ENCODE data around the gene SCNN1A. TPM values are rescaled to one million over a fixed set of nuclear protein-coding genes. Genes with fewer than 3 reads are reported as not detected.
A peak's percentile ranks its signal among the peaks of the same experiment; 100 is the strongest.

SCNN1A gene
- total and polyA plus RNA-seq, 2 donors from 2014 or later: 225 to 452 TPM

GRCh38 chr12:6333029-6333428 lies 42.3 kb downstream of the SCNN1A start:
- Histone ChIP-seq H3K36me3 (ENCODE audit: control insufficient read depth in 2 of 3, insufficient read depth in 3 of 3, low read length in 3 of 3) (peaks cover 12 to 58% (median 36%) of the 10 kb centered on the region in 3 donors), H3K4me3 (ENCODE audit: low read length in 3 of 3) (no peak overlapping the region), H3K9ac (ENCODE audit: low read length in 3 of 3) (no peak overlapping the region), H3K27ac (ENCODE audit: low read depth in 2 of 2, low read length in 2 of 2) (peak overlapping the region; percentile 9 to 12), H3K27me3 (ENCODE audit: control insufficient read depth, insufficient read depth, low read length) (no peaks in the 10 kb centered on the region), H3K9me3 (ENCODE audit: control insufficient read depth in 2 of 3, insufficient read depth in 1 of 3, low read length in 3 of 3) (no peaks in the 10 kb centered on the region), H3K4me1 (ENCODE audit: control insufficient read depth in 2 of 3, insufficient read depth in 2 of 3, low read depth in 1 of 3, low read length in 3 of 3) (peaks cover 2 to 53% (median 38%) of the 10 kb centered on the region in 3 donors)
- TF ChIP-seq CTCF (IDR thresholded peaks at IDR 0.05; ENCODE audit: borderline replicate concordance, extremely low read depth, insufficient read depth): no peak
- intact Hi-C loops (cut with DNase I): loop anchor here (10.0 kb wide), 1 partner anchor 122 kb away; the partner anchor contains the start of gene TAPBPL
- FAIRE-seq (no peak), DNase-seq (peak in 1 of 5 donors; percentile 68)

GRCh38 chr12:6332459-6332858 lies 42.9 kb downstream of the SCNN1A start:
- Histone ChIP-seq H3K27me3 (ENCODE audit: control insufficient read depth, insufficient read depth, low read length) (no peaks in the 10 kb centered on the region), H3K27ac (ENCODE audit: low read depth in 2 of 2, low read length in 2 of 2) (peak overlapping the region; percentile 9 to 12), H3K9me3 (ENCODE audit: control insufficient read depth in 2 of 3, insufficient read depth in 1 of 3, low read length in 3 of 3) (no peaks in the 10 kb centered on the region), H3K4me1 (ENCODE audit: control insufficient read depth in 2 of 3, insufficient read depth in 2 of 3, low read depth in 1 of 3, low read length in 3 of 3) (peaks cover 1 to 52% (median 32%) of the 10 kb centered on the region in 3 donors), H3K9ac (ENCODE audit: low read length in 3 of 3) (no peak overlapping the region), H3K4me3 (ENCODE audit: low read length in 3 of 3) (no peak overlapping the region), H3K36me3 (ENCODE audit: control insufficient read depth in 2 of 3, insufficient read depth in 3 of 3, low read length in 3 of 3) (peaks cover 12 to 62% (median 36%) of the 10 kb centered on the region in 3 donors)
- no peak for FAIRE-seq
- intact Hi-C loops (cut with DNase I): loop anchor here (10.0 kb wide), 1 partner anchor 122 kb away; the partner anchor contains the start of gene TAPBPL
- no peak for TF ChIP-seq CTCF (IDR thresholded peaks at IDR 0.05; ENCODE audit: borderline replicate concordance, extremely low read depth, insufficient read depth)
- DNase-seq: no peak

- TF ChIP-seq CTCF (IDR thresholded peaks at IDR 0.05; ENCODE audit: borderline replicate concordance, extremely low read depth, insufficient read depth): no peak
- no peak overlapping the region for H3K4me3 ChIP-seq (ENCODE audit: low read length in 3 of 3)
- FAIRE-seq (no peak), DNase-seq (no peak)
- peak overlapping the region in 1 of 2 donors; percentile 63 for H3K27ac ChIP-seq (ENCODE audit: low read depth in 2 of 2, low read length in 2 of 2)
- peaks cover 0 to 51% (median 26%) of the 10 kb centered on the region in 3 donors for H3K4me1 ChIP-seq (ENCODE audit: control insufficient read depth in 2 of 3, insufficient read depth in 2 of 3, low read depth in 1 of 3, low read length in 3 of 3)
- no peaks in the 10 kb centered on the region for H3K9me3 ChIP-seq (ENCODE audit: control insufficient read depth in 2 of 3, insufficient read depth in 1 of 3, low read length in 3 of 3)
- H3K27me3 ChIP-seq (ENCODE audit: control insufficient read depth, insufficient read depth, low read length): no peaks in the 10 kb centered on the region
- peaks cover 12 to 62% (median 36%) of the 10 kb centered on the region in 3 donors for H3K36me3 ChIP-seq (ENCODE audit: control insufficient read depth in 2 of 3, insufficient read depth in 3 of 3, low read length in 3 of 3)
- intact Hi-C loops (cut with DNase I): loop anchor here (10.0 kb wide), 1 partner anchor 124 kb away; the partner anchor contains the start of gene TAPBPL
- H3K9ac ChIP-seq (ENCODE audit: low read length in 3 of 3): peak overlapping the region in 1 of 3 donors; percentile 19
Observed at GRCh38 chr12:6330999-6331714, 44.2 kb downstream of the SCNN1A start.
